Measurements from ENCODE around the gene C16orf96.

The C16orf96 gene

GRCh38 chr16:4556112-4556511, at the start of gene C16orf96:
TSS of gene C16orf96 (plus strand) at chr16:4556340. CDS start at chr16:4556490, 150 bp downstream.
- no peak for DNase-seq

GRCh38 chr16:4506450-4506849, 49.7 kb upstream of the C16orf96 start:
- DNase-seq: peak; percentile 48 to 52

GRCh38 chr16:4507588-4508345, 48.4 kb upstream of the C16orf96 start:
- DNase-seq: no peak

- DNase-seq: no peak
Measured at GRCh38 chr16:4508806-4509205, 47.3 kb upstream of the C16orf96 start.

GRCh38 chr16:4509420-4509819, 46.7 kb upstream of the C16orf96 start:
- no peak for DNase-seq

GRCh38 chr16:4510131-4510530, 46.0 kb upstream of the C16orf96 start:
- no peak for DNase-seq

GRCh38 chr16:4510747-4511426, 45.3 kb upstream of the C16orf96 start:
- DNase-seq: peak in 1 of 2 experiments; percentile 11

- DNase-seq: peak; percentile 21 to 40
Measured at GRCh38 chr16:4511441-4512082, 44.6 kb upstream of the C16orf96 start.

GRCh38 chr16:4512473-4512872, 43.7 kb upstream of the C16orf96 start:
- no peak for DNase-seq

- DNase-seq: no peak
Measured at GRCh38 chr16:4513086-4513860, 42.9 kb upstream of the C16orf96 start.

- DNase-seq: no peak
Measured at GRCh38 chr16:4513881-4514280, 42.3 kb upstream of the C16orf96 start.

GRCh38 chr16:4514606-4515005, 41.5 kb upstream of the C16orf96 start:
- DNase-seq: no peak

GRCh38 chr16:4515611-4516233, 40.4 kb upstream of the C16orf96 start:
- peak; percentile 69 to 71 for DNase-seq

GRCh38 chr16:4517812-4518680, 38.1 kb upstream of the C16orf96 start:
- DNase-seq: peak; percentile 5 to 19

- DNase-seq: no peak
Measured at GRCh38 chr16:4519274-4520058, 36.7 kb upstream of the C16orf96 start.

- DNase-seq: no peak
Measured at GRCh38 chr16:4520913-4521312, 35.2 kb upstream of the C16orf96 start.

- no peak for DNase-seq
Measured at GRCh38 chr16:4522051-4522581, 34.0 kb upstream of the C16orf96 start.

GRCh38 chr16:4523686-4524085, 32.5 kb upstream of the C16orf96 start:
- no peak for DNase-seq

GRCh38 chr16:4524571-4524970, 31.6 kb upstream of the C16orf96 start:
- DNase-seq: no peak

- no peak for DNase-seq
Measured at GRCh38 chr16:4525069-4525468, 31.1 kb upstream of the C16orf96 start.
